Ureter (tissue), 1 donor: Measurements from ENCODE around the gene PLEKHM2. TPM values are rescaled to one million over a fixed set of nuclear protein-coding genes. Genes with fewer than 3 reads are reported as not detected.
"Not testable (repeated sequence)": the region's sequence is repeated elsewhere in the genome, so short reads cannot be mapped to it uniquely, and the experiment has no call there.

ENCODE experiments used
- DNase-seq: peaks from one replicate; pipeline ENCODE4 v3.0.0-alpha.2; 2020; ENCODE audit warnings: low spot score
- total RNA-seq: library from RNA; stranded (reverse); gene quantifications from one replicate; pipeline ENCODE4 v1.2.4, GENCODE V29; 2023
- donor health status: DM: yes; HTN: yes; CAD: no.

The PLEKHM2 gene
- 40.6 TPM for total RNA-seq

- DNase-seq, result no peak
Observed at GRCh38 chr1:15684042-15684461, at the start of gene PLEKHM2. Gene PLEKHM2 (plus strand): TSS chr1:15684320. CDS start chr1:15684559, 239 bp downstream.

- DNase-seq, result no peak
Observed at GRCh38 chr1:15636436-15636835, 47.7 kb upstream of the PLEKHM2 start.

GRCh38 chr1:15637826-15638225 lies 46.3 kb upstream of the PLEKHM2 start:
- DNase-seq, result no peak

GRCh38 chr1:15639262-15639661 lies 44.9 kb upstream of the PLEKHM2 start:
- no peak for DNase-seq

- no peak for DNase-seq
Observed at GRCh38 chr1:15639931-15640330, 44.2 kb upstream of the PLEKHM2 start.

DNA sequence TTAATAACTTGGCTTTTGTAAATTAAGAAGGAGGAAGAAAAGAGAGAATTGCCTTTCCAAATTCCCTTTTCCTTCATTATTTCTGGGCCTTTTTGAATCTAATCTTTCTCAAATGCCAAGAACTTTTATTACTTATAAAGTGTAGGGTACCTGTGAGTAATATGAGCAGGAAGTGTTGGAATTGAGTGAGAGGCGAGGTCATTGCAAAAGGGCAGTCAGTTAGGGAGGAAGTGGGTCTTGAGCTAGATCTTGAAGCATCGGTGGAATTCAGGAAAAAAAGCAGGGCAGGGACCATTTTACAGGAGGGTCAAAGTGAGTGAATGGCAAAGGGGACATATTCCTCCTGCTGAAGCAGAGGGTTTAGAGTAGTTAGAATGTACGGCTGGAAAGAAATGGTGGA lies 43.5 kb upstream of the PLEKHM2 start:
- no peak for DNase-seq

DNA sequence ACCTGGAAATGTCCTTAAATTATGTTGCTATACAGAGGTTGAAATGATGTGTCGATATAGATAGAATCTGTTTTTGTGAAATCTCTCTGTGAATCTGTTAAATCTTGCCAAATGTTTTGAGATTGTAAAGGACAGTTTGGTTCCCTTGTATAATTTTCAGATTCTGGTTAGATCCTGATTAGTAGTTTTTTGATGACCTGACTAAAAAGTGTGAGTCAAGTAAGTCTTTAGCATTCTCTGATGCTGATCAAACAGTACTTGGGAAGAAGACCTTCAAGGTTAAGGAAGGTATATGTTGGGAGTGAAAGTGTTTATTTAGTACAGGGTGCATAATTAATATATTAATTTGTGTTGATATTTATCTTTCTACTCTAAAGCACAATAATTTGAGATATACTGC lies 34.2 kb upstream of the PLEKHM2 start:
- DNase-seq, result no peak

GRCh38 chr1:15650433-15650832 lies 33.7 kb upstream of the PLEKHM2 start:
- no peak for DNase-seq

DNA sequence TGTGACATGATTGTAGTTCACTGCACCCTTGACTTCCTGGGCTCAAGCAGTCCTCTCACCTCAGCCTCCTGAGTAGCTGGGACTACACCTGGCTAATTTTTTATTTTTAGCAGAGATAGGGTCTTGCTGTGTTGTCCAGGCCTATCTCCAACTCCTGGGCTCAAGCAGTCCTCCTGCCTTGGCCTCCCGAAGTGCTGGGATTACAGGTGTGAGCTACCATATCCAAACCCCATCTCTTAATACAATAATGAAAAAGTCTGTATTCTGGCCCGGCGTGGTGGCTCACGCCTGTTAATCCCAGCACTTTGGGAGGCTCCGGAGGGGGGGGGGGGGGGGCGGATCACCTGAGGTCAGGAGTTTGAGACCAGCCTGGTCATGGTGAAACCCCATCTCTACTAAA lies 32.0 kb upstream of the PLEKHM2 start:
- DNase-seq, result not testable (repeated sequence)

GRCh38 chr1:15654091-15654690 lies 29.9 kb upstream of the PLEKHM2 start:
- no peak for DNase-seq

GRCh38 chr1:15656464-15656863 lies 27.7 kb upstream of the PLEKHM2 start:
- DNase-seq, result no peak

DNA sequence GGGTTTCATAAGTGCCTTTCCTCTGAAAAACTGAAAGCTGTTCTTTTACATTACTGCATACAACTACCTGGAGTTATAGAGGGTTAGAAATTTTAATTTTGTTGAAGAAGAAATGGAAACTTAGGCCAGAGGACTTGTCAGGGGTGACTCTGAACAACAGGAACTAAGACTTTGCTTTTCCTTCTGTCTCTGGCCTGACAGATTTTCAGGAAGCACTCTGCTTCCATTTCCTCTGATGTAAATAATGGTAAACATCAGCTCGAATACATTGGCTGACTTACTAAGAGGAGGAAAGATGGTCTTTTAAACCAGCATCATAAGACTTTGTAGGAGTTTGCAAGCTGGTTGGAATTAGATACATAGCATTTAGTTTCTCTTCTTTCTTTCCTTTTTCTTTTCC lies 27.1 kb upstream of the PLEKHM2 start:
- no peak for DNase-seq

DNA sequence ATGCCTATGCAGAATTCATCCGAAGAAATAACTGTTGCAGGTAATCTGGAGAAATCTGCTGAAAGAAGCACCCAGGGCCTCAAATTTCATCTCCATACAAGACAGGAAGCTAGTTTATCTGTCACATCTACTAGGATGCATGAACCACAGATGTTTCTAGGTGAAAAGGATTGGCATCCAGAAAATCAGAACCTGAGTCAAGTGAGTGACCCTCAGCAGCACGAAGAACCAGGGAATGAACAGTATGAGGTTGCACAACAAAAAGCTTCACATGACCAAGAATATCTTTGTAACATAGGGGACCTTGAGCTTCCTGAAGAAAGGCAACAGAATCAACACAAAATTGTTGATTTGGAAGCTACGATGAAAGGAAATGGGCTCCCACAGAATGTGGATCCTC lies 24.0 kb upstream of the PLEKHM2 start:
- no peak for DNase-seq

- DNase-seq, result no peak
Observed at GRCh38 chr1:15662477-15662876, 21.6 kb upstream of the PLEKHM2 start.

GRCh38 chr1:15663925-15664324 lies 20.2 kb upstream of the PLEKHM2 start:
- no peak for DNase-seq

DNA sequence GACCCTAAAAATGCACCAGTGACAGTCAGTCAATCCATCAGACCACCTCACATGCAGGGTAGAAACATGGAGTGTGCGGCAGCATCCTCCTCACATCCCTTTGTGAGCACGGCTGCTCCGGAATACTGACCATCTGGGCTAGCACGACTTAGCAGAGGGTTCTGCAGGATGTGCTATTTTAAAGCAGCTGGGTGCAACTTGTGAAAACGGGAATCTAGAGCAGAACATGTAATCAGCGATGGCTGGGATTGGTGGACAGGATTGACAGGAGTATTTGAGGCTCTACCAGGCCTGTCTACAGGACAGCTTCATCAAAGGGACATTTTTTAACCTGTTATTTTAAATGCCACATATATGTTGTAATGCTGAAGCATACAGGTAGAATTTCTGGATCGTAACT lies 16.8 kb upstream of the PLEKHM2 start:
- no peak for DNase-seq

GRCh38 chr1:15668089-15668754 lies 15.9 kb upstream of the PLEKHM2 start:
- DNase-seq, result no peak

DNA sequence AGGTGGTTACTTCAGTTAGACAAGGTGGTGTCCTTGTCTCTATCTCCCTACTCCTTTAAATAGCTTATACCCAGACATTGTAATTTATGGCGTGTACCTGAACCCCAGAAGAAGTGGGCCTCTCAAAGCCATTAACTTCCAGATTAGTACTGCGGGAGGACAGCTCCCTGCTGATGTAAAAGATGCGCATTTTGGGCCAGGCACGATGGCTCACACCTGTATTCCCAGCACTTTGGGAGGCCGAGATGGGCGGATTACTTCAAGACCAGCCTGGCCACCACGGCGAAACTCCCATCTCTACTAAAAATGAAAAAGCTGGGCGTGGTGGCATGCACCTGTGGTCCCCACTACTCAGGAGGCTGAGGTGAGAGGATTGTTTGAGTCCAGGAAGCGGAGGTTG lies 15.0 kb upstream of the PLEKHM2 start:
- no peak for DNase-seq

GRCh38 chr1:15669864-15670263 lies 14.3 kb upstream of the PLEKHM2 start:
- no peak for DNase-seq

DNA sequence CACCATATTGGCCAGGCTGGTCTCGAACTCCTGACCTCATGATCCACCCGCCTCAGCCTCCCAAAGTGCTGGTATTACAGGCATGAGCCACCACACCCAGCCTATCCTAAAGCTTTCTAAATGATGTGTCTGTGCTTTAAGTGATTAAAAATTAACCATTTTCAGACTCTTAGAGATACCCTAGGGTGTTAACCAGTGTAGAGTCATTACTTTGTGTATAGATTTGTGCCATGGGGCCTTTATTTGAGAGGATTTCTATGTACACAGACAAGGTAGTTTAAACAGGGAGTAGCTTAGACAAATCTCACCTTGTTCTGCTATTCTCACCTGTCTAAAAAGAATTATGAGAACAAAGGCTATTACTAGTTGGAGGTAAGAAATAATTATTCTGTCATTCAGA lies 12.7 kb upstream of the PLEKHM2 start:
- no peak for DNase-seq

DNA sequence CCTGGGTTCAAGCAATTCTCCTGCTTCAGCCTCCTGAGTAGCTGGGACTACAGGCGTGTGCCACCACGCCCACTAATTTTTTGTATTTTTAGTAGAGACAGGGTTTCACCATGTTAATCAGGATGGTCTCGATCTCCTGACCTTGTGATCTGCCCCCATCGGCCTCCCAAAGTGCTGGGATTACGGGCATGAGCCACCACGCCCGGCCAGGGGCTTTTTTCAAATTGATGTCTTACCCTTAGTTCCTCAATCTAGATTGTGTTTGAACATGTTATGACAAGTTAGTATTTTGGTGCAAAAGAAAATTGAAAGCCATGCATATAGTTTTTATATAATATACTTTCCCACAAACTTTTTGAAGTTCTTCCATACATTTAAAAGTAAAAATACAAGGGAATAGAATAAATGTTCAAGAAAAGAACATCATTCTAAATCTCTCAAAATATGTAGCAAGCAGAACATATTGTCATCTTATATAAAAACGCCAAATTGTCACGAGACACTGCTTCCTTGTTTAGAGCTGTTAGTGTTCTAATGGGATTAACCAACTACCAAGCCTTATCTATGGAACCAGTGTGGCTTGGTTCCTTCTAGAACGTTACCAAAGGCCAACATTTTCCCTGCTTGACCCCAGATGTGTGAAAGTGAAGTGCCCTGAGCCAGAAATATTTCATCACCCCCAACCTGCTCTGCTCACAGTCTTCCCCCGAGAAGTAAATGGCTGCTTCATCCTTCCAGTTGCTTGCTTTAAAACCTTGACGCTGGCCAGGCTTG lies 9.5 kb upstream of the PLEKHM2 start:
- no peak for DNase-seq

DNA sequence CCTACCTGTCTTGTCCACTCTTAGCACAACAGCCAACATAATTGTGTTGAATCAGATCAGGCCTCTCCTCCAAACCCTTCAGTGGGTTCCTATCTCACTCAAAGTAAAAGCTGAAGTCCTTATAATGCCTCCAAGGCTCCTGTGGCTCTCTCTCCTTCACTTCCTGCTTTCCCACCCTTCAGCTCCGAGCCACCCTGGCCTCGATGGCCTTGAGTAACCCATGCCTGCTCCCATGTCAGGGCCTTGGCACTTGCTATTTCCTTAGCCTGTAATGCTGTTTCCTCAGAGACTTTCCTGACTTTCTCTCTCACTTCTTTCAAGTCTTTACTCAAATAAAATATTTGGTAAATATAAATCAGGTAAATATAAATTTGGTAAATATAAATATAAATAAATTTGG lies 8.1 kb upstream of the PLEKHM2 start:
- no peak for DNase-seq
